ENCODE data around the gene PRKD1.

Gene PRKD1

GRCh38 chr14:29908652-29909577, 18.7 kb downstream of the PRKD1 start:
- TF ChIP-seq, protein P1, sequence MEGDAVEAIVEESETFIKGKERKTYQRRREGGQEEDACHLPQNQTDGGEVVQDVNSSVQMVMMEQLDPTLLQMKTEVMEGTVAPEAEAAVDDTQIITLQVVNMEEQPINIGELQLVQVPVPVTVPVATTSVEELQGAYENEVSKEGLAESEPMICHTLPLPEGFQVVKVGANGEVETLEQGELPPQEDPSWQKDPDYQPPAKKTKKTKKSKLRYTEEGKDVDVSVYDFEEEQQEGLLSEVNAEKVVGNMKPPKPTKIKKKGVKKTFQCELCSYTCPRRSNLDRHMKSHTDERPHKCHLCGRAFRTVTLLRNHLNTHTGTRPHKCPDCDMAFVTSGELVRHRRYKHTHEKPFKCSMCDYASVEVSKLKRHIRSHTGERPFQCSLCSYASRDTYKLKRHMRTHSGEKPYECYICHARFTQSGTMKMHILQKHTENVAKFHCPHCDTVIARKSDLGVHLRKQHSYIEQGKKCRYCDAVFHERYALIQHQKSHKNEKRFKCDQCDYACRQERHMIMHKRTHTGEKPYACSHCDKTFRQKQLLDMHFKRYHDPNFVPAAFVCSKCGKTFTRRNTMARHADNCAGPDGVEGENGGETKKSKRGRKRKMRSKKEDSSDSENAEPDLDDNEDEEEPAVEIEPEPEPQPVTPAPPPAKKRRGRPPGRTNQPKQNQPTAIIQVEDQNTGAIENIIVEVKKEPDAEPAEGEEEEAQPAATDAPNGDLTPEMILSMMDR (conservative IDR thresholded peaks at IDR 0.05; ENCODE audit: control insufficient read depth, insufficient read depth, low read depth, low read length): no peak
- no peak overlapping the region for H3K4me3 ChIP-seq (ENCODE audit: control insufficient read depth, low read depth, low read length)
- DNase-seq (ENCODE audit: low read depth): no peak

GRCh38 chr14:29906256-29906870, 21.3 kb downstream of the PRKD1 start:
- peak; percentile 84 for DNase-seq (ENCODE audit: low read depth)
- H3K4me3 ChIP-seq (ENCODE audit: control insufficient read depth, low read depth, low read length): no peak overlapping the region
- TF ChIP-seq, protein P1 (conservative IDR thresholded peaks at IDR 0.05; ENCODE audit: control insufficient read depth, insufficient read depth, low read depth, low read length): no peak

- no peak overlapping the region for H3K4me3 ChIP-seq (ENCODE audit: control insufficient read depth, low read depth, low read length)
- TF ChIP-seq, protein P1 (conservative IDR thresholded peaks at IDR 0.05; ENCODE audit: control insufficient read depth, insufficient read depth, low read depth, low read length): no peak
- no peak for DNase-seq (ENCODE audit: low read depth)
These were observed 22.1 kb downstream of the PRKD1 start for GRCh38 chr14:29905543-29905942.

DNA sequence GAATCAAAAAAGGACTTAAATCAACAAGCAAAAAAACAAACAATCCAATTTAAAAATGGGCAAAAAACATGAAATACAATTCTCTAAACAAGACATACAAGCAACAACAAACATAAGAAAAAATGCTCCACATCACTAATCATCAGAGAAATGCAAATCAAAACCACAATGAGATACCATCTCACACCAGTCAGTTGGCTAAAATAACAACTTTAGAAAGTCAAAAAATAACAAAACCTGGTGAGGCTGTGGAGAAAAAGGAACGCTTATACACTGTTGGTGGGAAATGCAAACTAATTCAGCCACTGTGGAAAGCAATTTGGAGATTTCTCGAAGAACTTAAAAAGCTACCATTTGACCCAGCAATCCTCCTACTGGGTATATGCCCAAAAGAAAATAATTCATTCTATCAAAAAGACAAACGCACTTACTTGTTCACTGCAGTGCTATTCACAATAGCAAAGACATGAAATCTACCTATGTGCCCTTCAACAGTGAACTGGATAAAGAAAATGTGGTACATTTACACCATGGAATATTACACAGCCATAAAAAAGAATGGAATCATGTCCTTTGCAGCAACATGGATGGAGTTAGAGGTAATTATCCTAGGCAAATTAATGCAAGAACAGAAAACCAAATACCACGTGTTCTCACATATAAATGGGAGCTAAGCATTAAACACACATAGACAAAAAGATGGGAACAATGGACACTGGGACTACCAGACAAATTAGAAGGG, 26.9 kb downstream of the PRKD1 start:
- TF ChIP-seq, protein P1 (conservative IDR thresholded peaks at IDR 0.05; ENCODE audit: control insufficient read depth, insufficient read depth, low read depth, low read length): no peak
- no peak overlapping the region for H3K4me3 ChIP-seq (ENCODE audit: control insufficient read depth, low read depth, low read length)
- no peak for DNase-seq (ENCODE audit: low read depth)

DNA sequence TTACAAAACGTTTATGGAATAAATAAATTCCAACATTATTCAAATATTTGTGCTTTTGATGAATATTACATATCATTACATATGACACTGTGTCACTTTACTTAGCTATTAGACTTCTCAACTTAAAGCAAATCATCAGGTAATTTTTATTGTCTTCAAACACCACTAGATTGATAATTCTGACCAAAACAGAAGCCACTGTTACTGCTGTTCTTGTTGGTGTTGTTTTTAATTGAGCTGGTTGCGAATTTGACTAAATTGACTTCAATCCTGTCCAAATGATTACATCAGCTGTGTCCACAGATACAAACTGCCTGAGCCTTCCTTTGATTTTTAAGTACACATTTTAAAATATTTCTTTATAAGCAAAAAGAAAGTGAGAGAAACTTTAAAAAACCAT, 29.2 kb downstream of the PRKD1 start:
- TF ChIP-seq, protein P1 (conservative IDR thresholded peaks at IDR 0.05; ENCODE audit: control insufficient read depth, insufficient read depth, low read depth, low read length): no peak
- DNase-seq (ENCODE audit: low read depth): no peak
- no peak overlapping the region for H3K4me3 ChIP-seq (ENCODE audit: control insufficient read depth, low read depth, low read length)

DNA sequence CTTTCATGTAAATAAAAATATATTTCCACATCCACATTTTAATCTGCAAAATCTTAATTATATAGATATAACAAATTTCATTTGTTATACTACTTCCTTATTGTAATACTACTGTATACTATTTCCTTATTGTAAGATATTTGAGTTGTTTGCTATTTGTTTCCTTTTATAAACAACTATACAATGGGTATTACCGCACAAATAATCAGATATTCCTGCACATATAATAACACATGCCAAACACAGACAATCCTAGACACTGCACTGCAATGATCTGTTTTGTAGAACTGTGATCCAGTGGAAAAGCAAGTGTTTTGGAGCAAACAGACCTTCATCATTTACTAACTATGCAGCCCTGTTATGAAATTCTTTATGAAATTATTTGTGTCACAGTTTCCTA, 30.5 kb downstream of the PRKD1 start:
- no peak for DNase-seq (ENCODE audit: low read depth)
- H3K4me3 ChIP-seq (ENCODE audit: control insufficient read depth, low read depth, low read length): no peak overlapping the region
- TF ChIP-seq, protein P1 (conservative IDR thresholded peaks at IDR 0.05; ENCODE audit: control insufficient read depth, insufficient read depth, low read depth, low read length): no peak

All from fibroblast of mammary gland (primary cell).